CD14-positive monocyte (primary cell): ENCODE results near the gene XPOT. TPM values are rescaled to one million over a fixed set of nuclear protein-coding genes. Genes with fewer than 3 reads are reported as not detected.
"Not testable (repeated sequence)": the region's sequence is repeated elsewhere in the genome, so short reads cannot be mapped to it uniquely, and the experiment has no call there.

Experiments
- DNase-seq, 3 donors: peaks; one replicate each; pipeline ENCODE4 v3.0.0-alpha.2; 2011 to 2022
- H2AFZ ChIP-seq: 2 replicates; pipeline ENCODE4 v1.6.0; 2012; ENCODE audit warnings: mild to moderate bottlenecking, low read depth, low read length, inconsistent platforms; ENCODE audit not compliant: insufficient read depth, poor library complexity, severe bottlenecking
- H3K27ac ChIP-seq, 2 donors: 1 replicate in 1 of 2; 2 replicates in 1 of 2; pipeline ENCODE4 v1.5.1; 2012 to 2013; ENCODE audit warnings: low read length in 2 of 2, control low read depth in 1 of 2, inconsistent platforms in 1 of 2, low read depth in 1 of 2, mild to moderate bottlenecking in 1 of 2
- H3K27me3 ChIP-seq, 2 donors: one replicate each; pipeline versions ENCODE4 v1.6.0 to v1.6.1; 2011 to 2013; ENCODE audit warnings: low read length in 2 of 2; ENCODE audit not compliant: control insufficient read depth in 2 of 2, insufficient read depth in 2 of 2
- H3K36me3 ChIP-seq, 2 donors: replicated peaks in 1 of 2; 1 replicate in 1 of 2; 2 replicates in 1 of 2; pipeline versions ENCODE4 v1.5.1 to v1.6.1; 2012 to 2013; ENCODE audit warnings: low read length in 2 of 2, control low read depth in 1 of 2, inconsistent platforms in 1 of 2, mild to moderate bottlenecking in 1 of 2; ENCODE audit not compliant: insufficient read depth in 2 of 2, control insufficient read depth in 1 of 2
- H3K4me1 ChIP-seq, 2 donors: 1 replicate in 1 of 2; 2 replicates in 1 of 2; pipeline versions ENCODE4 v1.5.1 to v1.6.1; 2012 to 2013; ENCODE audit warnings: low read length in 2 of 2, control low read depth in 1 of 2, inconsistent platforms in 1 of 2, mild to moderate bottlenecking in 1 of 2, moderate library complexity in 1 of 2; ENCODE audit not compliant: insufficient read depth in 2 of 2, control insufficient read depth in 1 of 2
- H3K4me2 ChIP-seq: replicated peaks from 2 replicates; pipeline ENCODE3; 2012; ENCODE audit warnings: low read length, moderate library complexity, mild to moderate bottlenecking; ENCODE audit not compliant: poor library complexity, severe bottlenecking; ENCODE audit errors: extremely low read depth
- H3K4me3 ChIP-seq, 3 experiments: fragments of 200-600 bp in 1 of 3; sonication (generic) in 1 of 3; replicated peaks in 1 of 3; 1 replicate in 2 of 3; 2 replicates in 1 of 3; pipeline ENCODE4 v1.5.1; 2011 to 2013; ENCODE audit warnings: low read length in 3 of 3, mild to moderate bottlenecking in 3 of 3, control low read depth in 2 of 3, low read depth in 2 of 3, inconsistent platforms in 1 of 3, moderate library complexity in 1 of 3
- H3K79me2 ChIP-seq: 2 replicates; pipeline ENCODE4 v1.6.0; 2012; ENCODE audit warnings: mild to moderate bottlenecking, control low read depth, inconsistent platforms, low read length, moderate library complexity; ENCODE audit not compliant: insufficient read depth
- H3K9ac ChIP-seq: 2 replicates; pipeline ENCODE4 v1.6.0; 2017; ENCODE audit warnings: low read length, mild to moderate bottlenecking; ENCODE audit not compliant: insufficient read depth, poor library complexity, severe bottlenecking
- H3K9me3 ChIP-seq, 2 donors: replicated peaks in 1 of 2; 1 replicate in 1 of 2; 2 replicates in 1 of 2; pipeline versions ENCODE4 v1.5.1 to v1.6.1; 2012 to 2013; ENCODE audit warnings: low read length in 2 of 2, control low read depth in 1 of 2; ENCODE audit not compliant: control insufficient read depth in 1 of 2, insufficient read depth in 1 of 2
- H4K20me1 ChIP-seq: 2 replicates; pipeline ENCODE4 v1.6.0; 2012; ENCODE audit warnings: mild to moderate bottlenecking, low read length, control low read depth, moderate library complexity; ENCODE audit not compliant: insufficient read depth
- H3K27ac Mint-ChIP-seq, 7 donors: one replicate each; pipeline ENCODE4 v1.8.0; 2020; ENCODE audit warnings: mild to moderate bottlenecking in 7 of 7, mixed read lengths in 7 of 7, moderate library complexity in 6 of 7, inconsistent platforms in 2 of 7
- H3K27me3 Mint-ChIP-seq, 3 donors: one replicate each; pipeline ENCODE4 v1.8.0; 2021 to 2022; ENCODE audit warnings: low read depth in 3 of 3, mild to moderate bottlenecking in 3 of 3, mixed read lengths in 3 of 3, moderate library complexity in 3 of 3, inconsistent platforms in 1 of 3
- H3K36me3 Mint-ChIP-seq, 2 donors: one replicate each; pipeline ENCODE4 v1.8.0; 2020; ENCODE audit warnings: mixed read lengths in 2 of 2, inconsistent platforms in 1 of 2, mild to moderate bottlenecking in 1 of 2
- H3K4me1 Mint-ChIP-seq: one replicate; pipeline ENCODE4 v1.8.0; 2020; ENCODE audit warnings: mild to moderate bottlenecking, mixed read lengths
- H3K4me3 Mint-ChIP-seq, 2 donors: one replicate each; pipeline ENCODE4 v1.8.0; 2020; ENCODE audit warnings: mild to moderate bottlenecking in 2 of 2, mixed read lengths in 2 of 2, moderate library complexity in 1 of 2
- H3K9me3 Mint-ChIP-seq, 7 donors: one replicate each; pipeline ENCODE4 v1.8.0; 2020 to 2022; ENCODE audit warnings: mixed read lengths in 7 of 7, mild to moderate bottlenecking in 6 of 7, moderate library complexity in 6 of 7, inconsistent platforms in 2 of 7
- CTCF ChIP-seq: fragments of 200-600 bp; IDR thresholded peaks from one replicate; pipeline ENCODE4 v1.8.0; 2022; ENCODE audit warnings: antibody characterized with exemption, mild to moderate bottlenecking
- WGBS: methylation state at CpG from one replicate; pipeline ENCODE4 v1.1.5; 2013; ENCODE audit warnings: missing lambda C conversion rate; ENCODE audit not compliant: insufficient coverage; 5-methylcytosine and 5-hydroxymethylcytosine counted together
- intact Hi-C, 2 donors: fragments of 100-400 bp; cut with micrococcal nuclease; formaldehyde crosslinking; loops; one replicate each; pipeline versions ENCODE4 v1.15.0 to v1.15.1; 2023
- polyA minus RNA-seq: library from RNA; depleted of rRNA, polyadenylated mRNA; stranded (reverse); fragments of >200 nt; gene quantifications from 2 replicates; pipeline ENCODE4 v1.2.3, GENCODE V29; 2012
- polyA plus RNA-seq, 3 donors: library from polyadenylated mRNA; depleted of rRNA in 1 of 3; unstranded in 2 of 3; stranded (reverse) in 1 of 3; fragments of 300-500 nt in 2 of 3; fragments of >200 nt in 1 of 3; fragmentation: Illumina TruSeq in 2 of 3; gene quantifications; 1 replicate in 2 of 3; 2 replicates in 1 of 3; pipeline ENCODE4 v1.2.3, GENCODE V29; 2012 to 2021
- total RNA-seq, 12 experiments: library from RNA in 1 of 12; stranded (reverse) in 1 of 12; fragments of 120-200 nt in 1 of 12; gene quantifications; one replicate each; pipeline ENCODE4 v1.2.4 and lab custom pipeline; 2013 to 2026; ENCODE audit warnings: mixed read lengths in 6 of 12, inconsistent platforms in 1 of 12

Gene XPOT
- total RNA-seq (2013), result 26.4 TPM
- polyA plus RNA-seq (10 to 100 TPM; 18.3 to 19.9 (median 19.3) TPM), polyA minus RNA-seq (7.1 and 8.1 TPM in 2 replicates), total RNA-seq (lab: John Stamatoyannopoulos, UW) (43.9 to 106 (median 63.1) reads per million in 11 experiments)

- peak within 1 kb of the TSS; percentile 90 to 98 (median 96) for H3K27ac Mint-ChIP-seq
- H3K4me1 ChIP-seq, result peaks cover 13 to 18% of the 10 kb centered on the region in 2 donors
- peak within 1 kb of the TSS; percentile 95 to 97 for H3K4me3 Mint-ChIP-seq
- H3K9ac ChIP-seq, result peak within 1 kb of the TSS; percentile 97
- H4K20me1 ChIP-seq, result no peaks in the 10 kb centered on the region
- DNase-seq, result peak; percentile 93 to 95 (median 95)
- TF ChIP-seq CTCF, result no peak
- H3K27me3 Mint-ChIP-seq, result peaks cover 2 to 9% (median 6%) of the 10 kb centered on the region in 3 donors
- peak within 1 kb of the TSS; percentile 98 for H2AFZ ChIP-seq
- no peaks in the 10 kb centered on the region for H3K27me3 ChIP-seq
- H3K79me2 ChIP-seq, result peaks cover 40% of the 10 kb centered on the region
- peak within 1 kb of the TSS; percentile 97 for H3K4me2 ChIP-seq
- H3K4me1 Mint-ChIP-seq, result peaks cover 15% of the 10 kb centered on the region
- no peaks in the 10 kb centered on the region for H3K36me3 ChIP-seq
- WGBS, result 9% methylated on average over 54 of the region's 60 CpGs
- peaks cover 0 to 3% (median 0%) of the 10 kb centered on the region in 7 donors for H3K9me3 Mint-ChIP-seq
- intact Hi-C loops, result loop anchor here (5.0 to 10.0 kb wide), 5 partner anchors 48 to 559 kb away; partner anchors contain the start of genes TBK1 (in 2 of the 2), KICS2 (in 1 of the 2) and SRGAP1 (in 1 of the 2)
- H3K4me3 ChIP-seq, result peak within 1 kb of the TSS; percentile 90 to 97 (median 97)
- no peaks in the 10 kb centered on the region for H3K36me3 Mint-ChIP-seq
- H3K27ac ChIP-seq, result peak within 1 kb of the TSS; percentile 93 to 97
- no peaks in the 10 kb centered on the region for H3K9me3 ChIP-seq
Measured at GRCh38 chr12:64403707-64404469, at the start of gene XPOT. TSS of gene XPOT (plus strand) at chr12:64404392. CDS start at chr12:64410036, 5,644 bp downstream.

GRCh38 chr12:64356209-64356608, 48.0 kb upstream of the XPOT start:
- H3K27ac ChIP-seq, H3K36me3 ChIP-seq, H3K4me2 ChIP-seq, H2AFZ ChIP-seq, H3K4me3 Mint-ChIP-seq, H3K79me2 ChIP-seq, H3K27me3 Mint-ChIP-seq, intact Hi-C loops, H3K36me3 Mint-ChIP-seq, DNase-seq, H4K20me1 ChIP-seq, H3K4me1 ChIP-seq, H3K4me3 ChIP-seq, H3K9ac ChIP-seq, H3K4me1 Mint-ChIP-seq, H3K27me3 ChIP-seq, H3K27ac Mint-ChIP-seq: not testable (repeated sequence)
- H3K9me3 ChIP-seq, result peaks cover 16 to 30% of the 10 kb centered on the region in 2 donors
- 91% methylated on average over 1 of the region's 2 CpGs for WGBS
- H3K9me3 Mint-ChIP-seq, result peaks cover 6 to 37% (median 22%) of the 10 kb centered on the region in 7 donors

GRCh38 chr12:64361173-64361572, 43.0 kb upstream of the XPOT start:
- H3K36me3 Mint-ChIP-seq, H3K4me1 ChIP-seq, H4K20me1 ChIP-seq, H3K27ac ChIP-seq, H3K27me3 ChIP-seq, H3K4me1 Mint-ChIP-seq, H2AFZ ChIP-seq, DNase-seq, H3K4me3 Mint-ChIP-seq, H3K4me2 ChIP-seq, H3K4me3 ChIP-seq, H3K36me3 ChIP-seq, H3K27ac Mint-ChIP-seq, intact Hi-C loops, H3K27me3 Mint-ChIP-seq, H3K79me2 ChIP-seq, H3K9me3 ChIP-seq, H3K9ac ChIP-seq: not testable (repeated sequence)
- no CpG with 5 or more reads among the region's 3 CpGs for WGBS
- H3K9me3 Mint-ChIP-seq, result peaks cover 4 to 15% (median 8%) of the 10 kb centered on the region in 7 donors
